Activated CD4-positive, alpha-beta T cell treated with anti-CD3 and anti-CD28 coated beads, Interleukin-2, Interleukin-6, amounts not matched to agents 100 ng/mL and 50 ng/mL, durations not matched to agents 16 hours and 8 hours (primary cell): ENCODE measurements around the gene SOCS1.

Experiments used
- DNase-seq: peaks from one replicate; pipeline ENCODE4 v3.0.0-alpha.2; 2020

The SOCS1 gene

GRCh38 chr16:11283820-11284248, 27.8 kb upstream of the SOCS1 start:
- no peak for DNase-seq

GRCh38 chr16:11280616-11281522, 24.9 kb upstream of the SOCS1 start, which contains the start of gene PRM1:
Gene PRM1 (minus strand): TSS chr16:11281330. CDS start chr16:11281238, 92 bp downstream.
- no peak for DNase-seq

- DNase-seq: no peak
Measured at GRCh38 chr16:11278681-11279628, 23.0 kb upstream of the SOCS1 start.

DNA sequence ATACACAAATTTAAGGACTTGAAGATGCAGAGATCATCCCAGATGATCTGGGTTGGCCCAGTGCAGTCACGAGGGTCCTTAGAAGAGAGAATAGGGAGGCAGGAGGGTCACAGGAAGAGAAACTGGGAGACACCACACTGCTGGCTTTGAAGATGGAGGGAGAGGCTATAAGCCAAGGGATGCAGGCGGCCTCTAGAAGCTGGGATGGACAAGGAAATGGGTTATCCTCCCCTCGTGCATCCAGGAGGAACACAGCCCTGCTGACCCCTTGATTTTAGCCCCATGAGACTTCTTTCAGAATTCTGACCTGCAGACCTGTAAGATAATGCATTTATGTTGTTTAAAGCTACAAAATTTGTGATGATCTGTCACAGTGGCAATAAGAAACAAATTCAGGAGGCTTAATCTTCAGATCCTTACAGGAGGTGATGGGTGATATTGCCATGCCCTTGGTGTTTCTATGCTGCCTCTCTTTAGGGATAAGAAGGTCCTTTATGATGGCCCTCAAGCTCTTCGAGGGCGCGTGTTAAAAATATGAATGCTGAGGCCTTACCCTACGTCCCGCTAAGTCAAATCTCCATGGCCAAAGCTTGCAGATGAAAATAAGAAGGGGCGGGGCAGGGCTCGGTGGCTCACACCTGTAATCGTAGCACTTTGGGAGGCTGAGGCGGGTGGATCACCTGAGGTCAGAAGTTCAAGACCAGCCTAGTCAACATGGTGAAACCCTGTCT, 21.8 kb upstream of the SOCS1 start:
- DNase-seq: no peak

- no peak for DNase-seq
Measured at GRCh38 chr16:11276896-11277593, 21.0 kb upstream of the SOCS1 start.

GRCh38 chr16:11276143-11276895, 20.3 kb upstream of the SOCS1 start, which contains the start of gene PRM2:
Gene PRM2 (minus strand): TSS chr16:11276480. CDS start chr16:11276370, 110 bp downstream.
- no peak for DNase-seq

DNA sequence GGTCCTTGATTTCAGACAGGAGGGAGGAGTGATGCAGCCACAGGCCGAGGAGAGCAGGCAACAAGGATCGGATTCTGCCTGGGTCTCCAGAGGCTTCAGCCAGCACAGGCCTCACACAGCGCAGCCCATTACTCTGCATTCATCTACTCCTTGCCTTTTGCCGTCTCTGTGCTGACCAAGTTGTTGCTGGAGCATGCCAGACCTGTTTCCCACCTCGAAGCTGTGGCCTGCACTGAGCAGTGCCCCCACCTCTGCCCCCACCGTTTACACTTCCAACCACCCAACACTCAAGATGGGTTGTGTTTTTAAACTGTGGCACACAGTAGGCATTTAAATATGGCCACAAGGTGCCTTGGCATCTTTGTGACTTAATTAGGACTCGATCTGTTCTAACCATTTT, 19.0 kb upstream of the SOCS1 start:
- DNase-seq: no peak

GRCh38 chr16:11273721-11274324, 17.8 kb upstream of the SOCS1 start:
- DNase-seq: no peak

GRCh38 chr16:11272921-11273720, 17.1 kb upstream of the SOCS1 start, which contains the start of gene PRM3:
Gene PRM3 (minus strand): TSS chr16:11273629. CDS start chr16:11273595, 34 bp downstream.
- DNase-seq: no peak

- no peak for DNase-seq
Measured at GRCh38 chr16:11272484-11272883, 16.5 kb upstream of the SOCS1 start.

GRCh38 chr16:11271610-11272009, 15.6 kb upstream of the SOCS1 start:
- DNase-seq: no peak

DNA sequence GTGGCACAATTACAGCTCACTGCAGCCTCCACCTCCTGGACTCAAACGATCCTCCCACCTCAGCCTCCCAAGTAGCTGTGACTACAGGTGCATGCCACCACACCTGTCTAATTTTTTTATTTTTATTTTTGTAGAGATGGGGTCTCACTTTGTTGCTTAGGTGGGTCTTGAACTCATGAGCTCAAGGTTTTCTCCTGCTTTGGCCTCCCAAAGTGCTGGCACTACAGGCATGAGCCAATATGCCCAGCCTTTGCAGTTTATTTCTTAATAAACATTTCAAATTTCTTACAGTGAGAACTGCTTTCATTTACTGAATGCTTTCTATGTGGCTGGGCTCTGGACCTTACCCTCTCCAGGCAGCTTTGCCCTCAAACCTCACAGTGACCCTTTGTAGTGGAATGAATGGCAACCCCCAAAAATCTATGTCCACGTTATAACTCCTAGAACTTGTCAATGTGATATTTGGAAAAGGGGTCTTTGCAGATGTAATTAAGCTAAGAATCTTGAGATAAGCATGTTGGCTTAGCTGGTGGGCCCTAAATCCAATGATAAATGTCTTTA, 14.7 kb upstream of the SOCS1 start:
- DNase-seq: no peak

DNA sequence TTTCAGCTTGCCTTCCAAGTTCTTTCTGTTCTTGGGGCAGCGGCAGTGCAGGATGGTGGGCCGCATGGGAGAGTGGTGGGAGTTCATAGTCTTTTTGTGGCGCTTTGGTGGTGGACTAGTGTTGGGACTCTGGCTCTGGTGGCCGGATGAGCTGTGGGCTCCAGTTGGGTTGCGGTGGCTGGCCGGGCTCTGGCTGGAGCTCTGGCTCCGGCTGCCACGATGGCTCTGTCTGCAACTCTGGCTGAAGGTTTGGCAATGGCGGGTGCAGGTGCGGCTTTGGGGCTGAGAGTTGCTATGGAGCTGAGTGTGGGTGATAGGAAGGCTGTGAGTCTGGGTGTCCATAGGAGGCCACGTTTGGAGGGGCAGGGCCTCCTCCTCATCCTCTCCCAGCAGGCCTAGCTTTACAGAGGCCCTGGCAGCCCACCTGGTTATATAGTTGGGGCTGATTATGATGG, 12.9 kb upstream of the SOCS1 start, which contains the start of gene TNP2:
Gene TNP2, minus strand, starts transcription at position 405 of the 455 bp plus-strand sequence. Its CDS starts 63 bp downstream, at position 342.
- no peak for DNase-seq

DNA sequence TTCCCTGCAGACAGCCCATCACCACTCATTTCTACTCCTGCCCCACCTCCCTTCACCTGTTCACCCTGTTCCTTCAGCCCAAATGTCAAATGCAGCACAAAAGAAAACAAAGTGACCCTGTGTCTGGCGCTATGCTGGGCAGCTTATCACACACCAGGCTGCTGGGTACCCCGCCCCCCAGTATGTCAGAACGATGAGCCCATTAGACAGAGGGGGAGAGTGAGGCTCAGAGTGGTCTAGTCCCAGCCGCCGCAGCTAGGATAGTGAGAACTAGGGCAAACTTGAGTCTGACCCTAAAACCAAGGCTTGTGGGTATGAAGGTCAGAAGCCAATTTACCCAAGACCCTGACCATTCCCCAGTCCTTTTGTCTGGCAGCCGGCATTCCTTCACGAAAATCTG, 9.1 kb upstream of the SOCS1 start:
- no peak for DNase-seq

DNA sequence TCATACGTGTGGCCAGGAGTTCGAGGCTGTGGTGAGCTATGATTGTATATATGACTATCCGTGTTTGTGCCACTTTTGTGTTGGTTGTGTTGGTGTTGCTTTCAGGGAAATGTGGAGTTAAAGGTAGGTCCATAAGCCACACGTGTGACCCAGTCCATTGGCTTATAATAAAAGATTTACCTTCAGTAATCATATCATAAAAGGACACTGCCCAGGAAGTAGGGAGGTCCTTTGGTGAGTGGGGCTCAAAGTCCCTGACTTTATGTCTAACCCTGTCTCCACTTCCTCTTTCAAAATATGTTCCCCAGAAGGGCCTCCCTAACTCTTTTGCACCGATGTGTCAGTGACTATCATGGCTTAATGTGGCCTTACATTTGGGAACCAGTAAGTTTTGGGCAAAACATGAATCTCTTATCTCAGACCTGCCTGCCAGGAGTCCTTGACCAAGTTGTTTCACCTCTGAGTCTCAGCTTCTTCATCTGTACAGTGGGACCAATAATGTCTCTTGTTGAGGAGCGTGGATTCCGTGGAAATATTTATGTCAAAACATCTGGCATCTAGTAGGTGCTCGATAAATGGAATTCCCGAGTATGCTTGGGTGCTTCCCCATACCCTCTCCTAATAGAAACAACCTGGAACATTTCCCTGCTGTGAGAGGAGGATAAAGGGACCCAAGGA, 8.3 kb upstream of the SOCS1 start:
- no peak for DNase-seq

DNA sequence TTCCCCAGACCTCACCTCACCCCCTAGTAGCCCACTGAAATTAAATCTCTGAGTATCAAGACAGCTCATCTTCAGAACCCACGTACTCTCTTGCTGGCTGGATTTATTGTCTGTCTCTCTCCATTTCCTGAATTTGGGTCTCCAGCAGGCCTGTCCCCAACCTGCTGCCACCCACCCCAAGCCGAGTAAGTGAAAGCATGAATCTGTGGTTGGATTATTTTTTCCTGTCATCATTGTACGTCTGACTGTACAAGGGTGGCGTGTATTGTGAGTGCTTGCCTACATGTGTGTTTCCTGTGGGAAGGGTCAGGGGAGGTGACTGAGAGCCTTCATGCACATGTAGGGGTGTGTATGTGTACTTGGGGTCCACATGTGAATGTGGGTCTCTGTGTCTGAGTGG, 7.7 kb upstream of the SOCS1 start:
- DNase-seq: peak; percentile 79

- no peak for DNase-seq
Measured at GRCh38 chr16:11262915-11263314, 6.9 kb upstream of the SOCS1 start.

GRCh38 chr16:11260596-11260966, 4.6 kb upstream of the SOCS1 start:
- DNase-seq: no peak
